ENCODE results near the gene MTG1. TPM values are rescaled to one million over a fixed set of nuclear protein-coding genes. Genes with fewer than 3 reads are reported as not detected.

MTG1 gene
- total RNA-seq, 1 experiment from 2014 or later = 83.3 TPM

DNA sequence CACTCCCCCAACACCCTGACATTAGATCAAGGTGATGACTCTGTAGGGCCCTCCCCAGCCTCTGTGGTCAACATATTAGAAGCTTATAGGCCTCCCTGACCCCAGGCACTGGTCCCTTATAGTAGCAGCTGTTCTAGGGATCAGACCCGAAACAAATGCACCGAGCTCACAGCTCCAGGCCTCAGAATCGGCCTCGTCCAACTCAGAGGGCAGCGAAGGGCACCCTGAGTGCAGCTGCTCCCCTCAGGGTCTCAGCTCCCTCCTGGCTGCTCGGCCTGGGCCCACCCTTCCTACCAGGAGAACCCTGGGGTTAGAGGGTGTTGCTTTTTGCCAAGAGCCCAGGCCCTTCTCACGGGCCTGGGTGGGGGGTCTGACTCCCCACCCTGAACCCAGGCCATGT, 25.8 kb upstream of the MTG1 start:
- ChIA-PET CTCF (no interaction called here), POLR2A (ENCODE audit: low non-redundant PET) (interaction anchor here (0.7 kb wide), 1 partner anchor 17 kb away, joined by 4 read pairs; no protein-coding TSS in a partner anchor)
- no peak overlapping the region for H3K4me3 ChIP-seq (ENCODE audit: low read depth, low read length, poor library complexity, severe bottlenecking)
- H3K9me3 ChIP-seq (ENCODE audit: low read depth, low read length, poor library complexity, severe bottlenecking) = no peaks in the 10 kb centered on the region
- no peak overlapping the region for H3K27ac ChIP-seq (ENCODE audit: low read depth, low read length, poor library complexity, severe bottlenecking)
- intact Hi-C loops (cut with micrococcal nuclease; ENCODE audit: unreplicated experiment) = no loop called here
- no peaks in the 10 kb centered on the region for H3K27me3 ChIP-seq (replicated peaks; ENCODE audit: insufficient read depth, low read depth, low read length, poor library complexity)
- H3K36me3 ChIP-seq (ENCODE audit: insufficient read depth, low read length, poor library complexity, severe bottlenecking) = peaks cover 39% of the 10 kb centered on the region
- DNase-seq (ENCODE audit: low spot score) = no peak
- no TSS peak for BruUV-seq (replicated peaks)
- TF ChIP-seq, protein P1, sequence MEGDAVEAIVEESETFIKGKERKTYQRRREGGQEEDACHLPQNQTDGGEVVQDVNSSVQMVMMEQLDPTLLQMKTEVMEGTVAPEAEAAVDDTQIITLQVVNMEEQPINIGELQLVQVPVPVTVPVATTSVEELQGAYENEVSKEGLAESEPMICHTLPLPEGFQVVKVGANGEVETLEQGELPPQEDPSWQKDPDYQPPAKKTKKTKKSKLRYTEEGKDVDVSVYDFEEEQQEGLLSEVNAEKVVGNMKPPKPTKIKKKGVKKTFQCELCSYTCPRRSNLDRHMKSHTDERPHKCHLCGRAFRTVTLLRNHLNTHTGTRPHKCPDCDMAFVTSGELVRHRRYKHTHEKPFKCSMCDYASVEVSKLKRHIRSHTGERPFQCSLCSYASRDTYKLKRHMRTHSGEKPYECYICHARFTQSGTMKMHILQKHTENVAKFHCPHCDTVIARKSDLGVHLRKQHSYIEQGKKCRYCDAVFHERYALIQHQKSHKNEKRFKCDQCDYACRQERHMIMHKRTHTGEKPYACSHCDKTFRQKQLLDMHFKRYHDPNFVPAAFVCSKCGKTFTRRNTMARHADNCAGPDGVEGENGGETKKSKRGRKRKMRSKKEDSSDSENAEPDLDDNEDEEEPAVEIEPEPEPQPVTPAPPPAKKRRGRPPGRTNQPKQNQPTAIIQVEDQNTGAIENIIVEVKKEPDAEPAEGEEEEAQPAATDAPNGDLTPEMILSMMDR (conservative IDR thresholded peaks at IDR 0.05; ENCODE audit: low read depth, low read length) = no peak
- TF ChIP-seq EZH2 (IDR thresholded peaks at IDR 0.05; ENCODE audit: borderline replicate concordance, low read depth, low read length, poor library complexity, severe bottlenecking) = no peak
- H3K4me1 ChIP-seq (ENCODE audit: insufficient read depth, low read length, poor library complexity, severe bottlenecking) = no peaks in the 10 kb centered on the region

DNA sequence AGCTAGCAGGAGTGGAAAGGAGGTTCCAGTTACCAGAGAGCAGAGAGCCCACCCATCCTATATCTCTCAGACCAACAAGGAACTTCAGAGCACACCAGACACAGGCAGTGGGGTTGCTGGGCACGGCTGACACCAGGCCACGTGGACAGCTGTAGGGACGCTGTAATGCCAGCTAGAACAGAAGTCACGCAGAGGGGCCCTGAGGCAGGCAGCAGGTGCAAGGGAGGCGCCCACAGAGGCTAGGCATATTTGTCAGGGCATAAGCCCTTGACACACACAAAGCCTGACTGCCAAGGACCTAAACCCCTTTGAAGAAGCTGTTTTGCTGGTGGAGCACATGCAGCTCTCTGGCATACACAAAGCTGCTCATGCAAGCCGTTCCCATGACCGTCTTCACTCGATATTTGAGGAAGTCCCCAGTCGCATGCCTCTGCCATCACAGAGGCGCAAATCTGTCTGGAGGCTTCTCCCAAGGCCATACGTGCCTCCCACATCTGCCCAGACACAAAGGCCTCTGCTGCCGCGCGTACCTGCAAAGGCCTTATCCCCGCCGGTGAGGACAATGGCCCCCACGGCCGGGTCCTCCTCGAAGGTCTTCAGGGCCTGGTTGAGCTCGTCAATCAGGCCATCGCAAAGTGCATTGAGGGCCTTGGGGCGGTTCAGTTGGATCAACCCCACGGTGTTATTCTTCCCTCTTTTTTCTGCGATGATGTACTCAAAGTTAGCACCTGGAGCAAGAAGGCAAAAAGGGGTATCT, 23.7 kb upstream of the MTG1 start:
- intact Hi-C loops (cut with micrococcal nuclease; ENCODE audit: unreplicated experiment) = no loop called here
- no peaks in the 10 kb centered on the region for H3K27me3 ChIP-seq (replicated peaks; ENCODE audit: insufficient read depth, low read depth, low read length, poor library complexity)
- no peak overlapping the region for H3K4me3 ChIP-seq (ENCODE audit: low read depth, low read length, poor library complexity, severe bottlenecking)
- no peaks in the 10 kb centered on the region for H3K9me3 ChIP-seq (ENCODE audit: low read depth, low read length, poor library complexity, severe bottlenecking)
- no peaks in the 10 kb centered on the region for H3K4me1 ChIP-seq (ENCODE audit: insufficient read depth, low read length, poor library complexity, severe bottlenecking)
- TSS peak; percentile 20 for BruUV-seq (replicated peaks)
- H3K27ac ChIP-seq (ENCODE audit: low read depth, low read length, poor library complexity, severe bottlenecking) = no peak overlapping the region
- peaks cover 37% of the 10 kb centered on the region for H3K36me3 ChIP-seq (ENCODE audit: insufficient read depth, low read length, poor library complexity, severe bottlenecking)
- ChIA-PET CTCF (no interaction called here), POLR2A (ENCODE audit: low non-redundant PET) (no interaction called here)
- no peak for DNase-seq (ENCODE audit: low spot score)
- no peak for TF ChIP-seq EZH2 (IDR thresholded peaks at IDR 0.05; ENCODE audit: borderline replicate concordance, low read depth, low read length, poor library complexity, severe bottlenecking)

DNA sequence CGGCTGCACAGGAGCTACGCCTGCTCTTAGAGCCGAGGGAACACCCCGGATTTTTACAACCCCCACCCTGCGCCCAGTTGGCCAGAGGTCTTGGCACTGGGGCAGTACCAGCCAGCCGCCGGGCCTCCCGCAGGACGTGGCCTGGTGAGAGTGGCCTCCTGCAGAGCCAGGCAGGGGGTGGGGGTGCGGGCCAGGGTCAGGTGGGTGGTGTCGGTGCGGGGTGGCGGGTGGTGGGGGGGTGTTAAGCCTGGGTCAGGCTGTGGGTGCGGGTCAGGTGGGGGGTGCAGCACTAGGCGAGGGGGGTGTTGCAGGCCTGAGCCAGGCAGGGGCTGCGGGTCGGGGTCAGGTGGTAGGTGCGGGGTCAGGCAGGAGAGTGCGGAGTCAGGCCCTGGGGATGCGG, 21.4 kb upstream of the MTG1 start:
- TF ChIP-seq, protein P1 (conservative IDR thresholded peaks at IDR 0.05; ENCODE audit: low read depth, low read length) = no peak
- TF ChIP-seq EZH2 (IDR thresholded peaks at IDR 0.05; ENCODE audit: borderline replicate concordance, low read depth, low read length, poor library complexity, severe bottlenecking) = no peak
- Histone ChIP-seq H3K27me3 (replicated peaks; ENCODE audit: insufficient read depth, low read depth, low read length, poor library complexity) (no peaks in the 10 kb centered on the region), H3K36me3 (ENCODE audit: insufficient read depth, low read length, poor library complexity, severe bottlenecking) (peaks cover 21% of the 10 kb centered on the region), H3K27ac (ENCODE audit: low read depth, low read length, poor library complexity, severe bottlenecking) (no peak overlapping the region), H3K9me3 (ENCODE audit: low read depth, low read length, poor library complexity, severe bottlenecking) (no peaks in the 10 kb centered on the region), H3K4me1 (ENCODE audit: insufficient read depth, low read length, poor library complexity, severe bottlenecking) (no peaks in the 10 kb centered on the region), H3K4me3 (ENCODE audit: low read depth, low read length, poor library complexity, severe bottlenecking) (peak overlapping the region; percentile 77)
- intact Hi-C loops (cut with micrococcal nuclease; ENCODE audit: unreplicated experiment) = no loop called here
- BruUV-seq (replicated peaks) = no TSS peak
- ChIA-PET CTCF (no interaction called here), POLR2A (ENCODE audit: low non-redundant PET) (no interaction called here)
- no peak for DNase-seq (ENCODE audit: low spot score)
